K562 (cell line): Measurements from ENCODE around the gene PHETA1. TPM values are rescaled to one million over a fixed set of nuclear protein-coding genes. Genes with fewer than 3 reads are reported as not detected.
A peak's percentile ranks its signal among the peaks of the same experiment; 100 is the strongest.

Experiments used
- ARID1B ChIP-seq: fragments of 450-650 bp; IDR thresholded peaks from 2 replicates; pipeline ENCODE4 v1.6.1; 2016; ENCODE audit warnings: antibody characterized with exemption, mild to moderate bottlenecking, inconsistent platforms
- CTBP1 ChIP-seq: fragments of 450-650 bp; IDR thresholded peaks from 2 replicates; pipeline ENCODE4 v1.6.1; 2016; ENCODE audit warnings: borderline replicate concordance
- HDAC3 ChIP-seq: fragments of 450-650 bp; IDR thresholded peaks from 2 replicates; pipeline ENCODE4 v1.6.1; 2018; ENCODE audit warnings: borderline replicate concordance, mild to moderate bottlenecking, moderate library complexity; ENCODE audit not compliant: partially characterized antibody
- MTF1 ChIP-seq: fragments of 250-450 bp; sonication (Bioruptor Pico); IDR thresholded peaks from 2 replicates; pipeline ENCODE4 v1.9.0; 2021; ENCODE audit warnings: moderate library complexity, mild to moderate bottlenecking, inconsistent platforms, borderline replicate concordance
- RBFOX2 ChIP-seq: fragments of 200-400 bp; formaldehyde crosslinking; IDR thresholded peaks from 2 replicates; pipeline ENCODE4 v1.6.1; 2017; ENCODE audit warnings: low read depth, mild to moderate bottlenecking, low read length, moderate library complexity
- TAF1 ChIP-seq: IDR thresholded peaks from 2 replicates; pipeline ENCODE4 v1.6.1; 2011; ENCODE audit warnings: mild to moderate bottlenecking, low read length, moderate library complexity; ENCODE audit not compliant: insufficient read depth, control insufficient read depth, severe bottlenecking; ENCODE audit errors: extremely low read depth
- polyA plus RNA-seq, 8 experiments: library from polyadenylated mRNA; depleted of rRNA in 4 of 8; stranded (reverse) in 5 of 8; unstranded in 3 of 8; fragments of >200 nt; fragmentation: Nextera tagmentation in 2 of 8; fragmentation: Illumina TruSeq in 1 of 8; extraction: Ambion mirVana in 2 of 8; extraction: Trizol in 1 of 8; gene quantifications; 2 replicates each; pipeline versions ENCODE4 v1.2.1 to v1.2.3, GENCODE V29; 2011 to 2014; ENCODE audit warnings: inconsistent platforms in 1 of 8, missing spikeins in 1 of 8
- total RNA-seq, 7 experiments: library from RNA; depleted of rRNA in 6 of 7; stranded (reverse); fragments of >200 nt in 6 of 7; fragmentation: Illumina TruSeq in 2 of 7; extraction: Trizol in 2 of 7; gene quantifications; 2 replicates each; pipeline versions ENCODE4 v1.2.1 to v1.2.3, GENCODE V29; 2011 to 2021; ENCODE audit warnings: low replicate concordance in 1 of 7
- TF ChIP-seq, protein P1 (sequence below): fragments of 200-800 bp; sonication (Bioruptor generic); IDR thresholded peaks from 2 replicates; pipeline ENCODE4 v1.6.1; 2017; ENCODE audit warnings: missing genetic modification characterization, missing compliant biosample characterization
- TF ChIP-seq, protein P2 (sequence below): sonication (generic); formaldehyde crosslinking; IDR thresholded peaks from 2 replicates; pipeline ENCODE4 v1.8.0; 2022; ENCODE audit warnings: mild to moderate bottlenecking, missing genetic modification reagents
- TF ChIP-seq, protein P3 (sequence below), 2 experiments: fragments of 450-650 bp in 1 of 2; sonication (generic) in 1 of 2; formaldehyde crosslinking in 1 of 2; IDR thresholded peaks in 1 of 2; conservative IDR thresholded peaks in 1 of 2; 2 replicates each; pipeline versions ENCODE4 v1.6.1 to v1.8.1; 2016 to 2023; ENCODE audit warnings: mild to moderate bottlenecking in 2 of 2, moderate library complexity in 2 of 2, inconsistent platforms in 1 of 2, missing genetic modification reagents in 1 of 2
- TF ChIP-seq, protein P4 (sequence below): fragments of 250-450 bp; sonication (Bioruptor Pico); IDR thresholded peaks from 2 replicates; pipeline ENCODE4 v1.8.0; 2021; ENCODE audit warnings: moderate library complexity, mild to moderate bottlenecking, inconsistent platforms
- TF ChIP-seq, protein P5 (sequence below): fragments of 250-450 bp; sonication (Bioruptor Pico); IDR thresholded peaks from 2 replicates; pipeline ENCODE4 v1.5.0; 2020; ENCODE audit warnings: mild to moderate bottlenecking
- TF ChIP-seq, protein P6 (sequence below): sonication (generic); formaldehyde crosslinking; IDR thresholded peaks from 2 replicates; pipeline ENCODE4 v1.8.0; 2023; ENCODE audit warnings: missing genetic modification reagents, mild to moderate bottlenecking, borderline replicate concordance

PHETA1 gene
- total and polyA plus RNA-seq, 9 of the 15 experiments (the other 6 are each of a cell fraction or from before 2014, with no cell fraction given), result 0.03 to 12.4 (median 3.0) TPM

DNA sequence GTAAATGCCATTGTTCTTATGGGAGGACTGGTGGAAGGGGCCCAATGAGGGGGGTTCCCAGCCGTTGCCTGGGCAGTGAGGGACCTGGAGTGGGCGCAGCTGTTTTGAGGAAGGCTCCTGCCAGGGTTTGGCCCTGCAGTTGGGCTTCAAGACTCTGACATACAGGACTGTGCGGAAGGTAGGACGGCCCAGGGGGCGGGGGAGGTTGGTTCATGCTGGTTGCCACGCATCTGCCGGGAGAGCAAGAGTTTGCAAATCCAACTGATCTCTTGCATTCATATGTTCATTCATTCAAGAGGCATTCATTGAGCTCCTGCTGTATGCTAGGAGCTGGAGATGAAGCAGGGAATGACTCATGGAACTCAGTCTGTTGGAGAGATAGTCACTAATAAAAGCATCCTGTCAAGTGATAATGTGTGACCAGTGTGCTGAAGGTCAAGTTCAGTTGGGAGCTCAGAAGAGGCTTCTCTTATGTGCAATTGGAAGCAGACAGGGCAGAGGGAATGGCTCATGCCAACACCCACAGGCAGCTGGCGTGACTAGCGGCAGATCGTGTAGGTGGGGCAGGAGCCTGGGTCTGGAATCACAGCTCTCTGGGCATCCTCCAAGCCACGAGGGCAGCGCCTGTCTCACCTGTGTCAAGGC, 44.7 kb upstream of the PHETA1 start (continued):
- no peak for TF ChIP-seq TAF1
- TF ChIP-seq CTBP1, result peak; percentile 37; the same call in 1 of the 2 replicates
- TF ChIP-seq, protein P1, sequence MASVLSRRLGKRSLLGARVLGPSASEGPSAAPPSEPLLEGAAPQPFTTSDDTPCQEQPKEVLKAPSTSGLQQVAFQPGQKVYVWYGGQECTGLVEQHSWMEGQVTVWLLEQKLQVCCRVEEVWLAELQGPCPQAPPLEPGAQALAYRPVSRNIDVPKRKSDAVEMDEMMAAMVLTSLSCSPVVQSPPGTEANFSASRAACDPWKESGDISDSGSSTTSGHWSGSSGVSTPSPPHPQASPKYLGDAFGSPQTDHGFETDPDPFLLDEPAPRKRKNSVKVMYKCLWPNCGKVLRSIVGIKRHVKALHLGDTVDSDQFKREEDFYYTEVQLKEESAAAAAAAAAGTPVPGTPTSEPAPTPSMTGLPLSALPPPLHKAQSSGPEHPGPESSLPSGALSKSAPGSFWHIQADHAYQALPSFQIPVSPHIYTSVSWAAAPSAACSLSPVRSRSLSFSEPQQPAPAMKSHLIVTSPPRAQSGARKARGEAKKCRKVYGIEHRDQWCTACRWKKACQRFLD (CRISPR knock-in tag), result no peak
- TF ChIP-seq, protein P2, sequence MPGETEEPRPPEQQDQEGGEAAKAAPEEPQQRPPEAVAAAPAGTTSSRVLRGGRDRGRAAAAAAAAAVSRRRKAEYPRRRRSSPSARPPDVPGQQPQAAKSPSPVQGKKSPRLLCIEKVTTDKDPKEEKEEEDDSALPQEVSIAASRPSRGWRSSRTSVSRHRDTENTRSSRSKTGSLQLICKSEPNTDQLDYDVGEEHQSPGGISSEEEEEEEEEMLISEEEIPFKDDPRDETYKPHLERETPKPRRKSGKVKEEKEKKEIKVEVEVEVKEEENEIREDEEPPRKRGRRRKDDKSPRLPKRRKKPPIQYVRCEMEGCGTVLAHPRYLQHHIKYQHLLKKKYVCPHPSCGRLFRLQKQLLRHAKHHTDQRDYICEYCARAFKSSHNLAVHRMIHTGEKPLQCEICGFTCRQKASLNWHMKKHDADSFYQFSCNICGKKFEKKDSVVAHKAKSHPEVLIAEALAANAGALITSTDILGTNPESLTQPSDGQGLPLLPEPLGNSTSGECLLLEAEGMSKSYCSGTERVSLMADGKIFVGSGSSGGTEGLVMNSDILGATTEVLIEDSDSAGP (CRISPR knock-in tag), result no peak
- peak; percentile 45 for TF ChIP-seq RBFOX2
- TF ChIP-seq ARID1B, result peak; percentile 60; the same call in 1 of the 2 replicates
- no peak for TF ChIP-seq MTF1 (CRISPR knock-in tag)
- TF ChIP-seq, protein P3, sequence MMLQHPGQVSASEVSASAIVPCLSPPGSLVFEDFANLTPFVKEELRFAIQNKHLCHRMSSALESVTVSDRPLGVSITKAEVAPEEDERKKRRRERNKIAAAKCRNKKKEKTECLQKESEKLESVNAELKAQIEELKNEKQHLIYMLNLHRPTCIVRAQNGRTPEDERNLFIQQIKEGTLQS (IDR thresholded peaks at IDR 0.05), result peak; percentile 62
- TF ChIP-seq, protein P3 (CRISPR knock-in tag; conservative IDR thresholded peaks at IDR 0.05), result no peak
- no peak for TF ChIP-seq HDAC3
- TF ChIP-seq, protein P4, sequence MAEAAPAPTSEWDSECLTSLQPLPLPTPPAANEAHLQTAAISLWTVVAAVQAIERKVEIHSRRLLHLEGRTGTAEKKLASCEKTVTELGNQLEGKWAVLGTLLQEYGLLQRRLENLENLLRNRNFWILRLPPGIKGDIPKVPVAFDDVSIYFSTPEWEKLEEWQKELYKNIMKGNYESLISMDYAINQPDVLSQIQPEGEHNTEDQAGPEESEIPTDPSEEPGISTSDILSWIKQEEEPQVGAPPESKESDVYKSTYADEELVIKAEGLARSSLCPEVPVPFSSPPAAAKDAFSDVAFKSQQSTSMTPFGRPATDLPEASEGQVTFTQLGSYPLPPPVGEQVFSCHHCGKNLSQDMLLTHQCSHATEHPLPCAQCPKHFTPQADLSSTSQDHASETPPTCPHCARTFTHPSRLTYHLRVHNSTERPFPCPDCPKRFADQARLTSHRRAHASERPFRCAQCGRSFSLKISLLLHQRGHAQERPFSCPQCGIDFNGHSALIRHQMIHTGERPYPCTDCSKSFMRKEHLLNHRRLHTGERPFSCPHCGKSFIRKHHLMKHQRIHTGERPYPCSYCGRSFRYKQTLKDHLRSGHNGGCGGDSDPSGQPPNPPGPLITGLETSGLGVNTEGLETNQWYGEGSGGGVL, result no peak
- TF ChIP-seq, protein P5, sequence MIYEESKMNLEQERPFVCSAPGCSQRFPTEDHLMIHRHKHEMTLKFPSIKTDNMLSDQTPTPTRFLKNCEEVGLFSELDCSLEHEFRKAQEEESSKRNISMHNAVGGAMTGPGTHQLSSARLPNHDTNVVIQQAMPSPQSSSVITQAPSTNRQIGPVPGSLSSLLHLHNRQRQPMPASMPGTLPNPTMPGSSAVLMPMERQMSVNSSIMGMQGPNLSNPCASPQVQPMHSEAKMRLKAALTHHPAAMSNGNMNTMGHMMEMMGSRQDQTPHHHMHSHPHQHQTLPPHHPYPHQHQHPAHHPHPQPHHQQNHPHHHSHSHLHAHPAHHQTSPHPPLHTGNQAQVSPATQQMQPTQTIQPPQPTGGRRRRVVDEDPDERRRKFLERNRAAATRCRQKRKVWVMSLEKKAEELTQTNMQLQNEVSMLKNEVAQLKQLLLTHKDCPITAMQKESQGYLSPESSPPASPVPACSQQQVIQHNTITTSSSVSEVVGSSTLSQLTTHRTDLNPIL, result no peak
- TF ChIP-seq, protein P6, sequence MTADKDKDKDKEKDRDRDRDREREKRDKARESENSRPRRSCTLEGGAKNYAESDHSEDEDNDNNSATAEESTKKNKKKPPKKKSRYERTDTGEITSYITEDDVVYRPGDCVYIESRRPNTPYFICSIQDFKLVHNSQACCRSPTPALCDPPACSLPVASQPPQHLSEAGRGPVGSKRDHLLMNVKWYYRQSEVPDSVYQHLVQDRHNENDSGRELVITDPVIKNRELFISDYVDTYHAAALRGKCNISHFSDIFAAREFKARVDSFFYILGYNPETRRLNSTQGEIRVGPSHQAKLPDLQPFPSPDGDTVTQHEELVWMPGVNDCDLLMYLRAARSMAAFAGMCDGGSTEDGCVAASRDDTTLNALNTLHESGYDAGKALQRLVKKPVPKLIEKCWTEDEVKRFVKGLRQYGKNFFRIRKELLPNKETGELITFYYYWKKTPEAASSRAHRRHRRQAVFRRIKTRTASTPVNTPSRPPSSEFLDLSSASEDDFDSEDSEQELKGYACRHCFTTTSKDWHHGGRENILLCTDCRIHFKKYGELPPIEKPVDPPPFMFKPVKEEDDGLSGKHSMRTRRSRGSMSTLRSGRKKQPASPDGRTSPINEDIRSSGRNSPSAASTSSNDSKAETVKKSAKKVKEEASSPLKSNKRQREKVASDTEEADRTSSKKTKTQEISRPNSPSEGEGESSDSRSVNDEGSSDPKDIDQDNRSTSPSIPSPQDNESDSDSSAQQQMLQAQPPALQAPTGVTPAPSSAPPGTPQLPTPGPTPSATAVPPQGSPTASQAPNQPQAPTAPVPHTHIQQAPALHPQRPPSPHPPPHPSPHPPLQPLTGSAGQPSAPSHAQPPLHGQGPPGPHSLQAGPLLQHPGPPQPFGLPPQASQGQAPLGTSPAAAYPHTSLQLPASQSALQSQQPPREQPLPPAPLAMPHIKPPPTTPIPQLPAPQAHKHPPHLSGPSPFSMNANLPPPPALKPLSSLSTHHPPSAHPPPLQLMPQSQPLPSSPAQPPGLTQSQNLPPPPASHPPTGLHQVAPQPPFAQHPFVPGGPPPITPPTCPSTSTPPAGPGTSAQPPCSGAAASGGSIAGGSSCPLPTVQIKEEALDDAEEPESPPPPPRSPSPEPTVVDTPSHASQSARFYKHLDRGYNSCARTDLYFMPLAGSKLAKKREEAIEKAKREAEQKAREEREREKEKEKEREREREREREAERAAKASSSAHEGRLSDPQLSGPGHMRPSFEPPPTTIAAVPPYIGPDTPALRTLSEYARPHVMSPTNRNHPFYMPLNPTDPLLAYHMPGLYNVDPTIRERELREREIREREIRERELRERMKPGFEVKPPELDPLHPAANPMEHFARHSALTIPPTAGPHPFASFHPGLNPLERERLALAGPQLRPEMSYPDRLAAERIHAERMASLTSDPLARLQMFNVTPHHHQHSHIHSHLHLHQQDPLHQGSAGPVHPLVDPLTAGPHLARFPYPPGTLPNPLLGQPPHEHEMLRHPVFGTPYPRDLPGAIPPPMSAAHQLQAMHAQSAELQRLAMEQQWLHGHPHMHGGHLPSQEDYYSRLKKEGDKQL (CRISPR knock-in tag), result no peak
